Activated CD4-positive, alpha-beta T cell treated with anti-CD3 and anti-CD28 coated beads, Interleukin-2, amount 50 U/mL, for 1 hour (primary cell): ENCODE data around the gene TAF1B.

Experiments
- DNase-seq: peaks from one replicate; pipeline ENCODE4 v3.0.0-alpha.2; 2020

TAF1B gene

GRCh38 chr2:9843229-9844035 lies at the start of gene TAF1B:
TSS of gene TAF1B (plus strand) at chr2:9843474. CDS start at chr2:9843542, 68 bp downstream.
- peak; percentile 68 for DNase-seq

GRCh38 chr2:9793918-9794717 lies 49.2 kb upstream of the TAF1B start:
- DNase-seq = no peak

- no peak for DNase-seq
Measured at GRCh38 chr2:9795071-9795470, 48.2 kb upstream of the TAF1B start.

- DNase-seq = no peak
Measured at GRCh38 chr2:9796056-9797010, 46.9 kb upstream of the TAF1B start.

- DNase-seq = no peak
Measured at GRCh38 chr2:9797086-9797485, 46.2 kb upstream of the TAF1B start.

- no peak for DNase-seq
Measured at GRCh38 chr2:9797681-9798556, 45.4 kb upstream of the TAF1B start.

- DNase-seq = no peak
Measured at GRCh38 chr2:9799011-9799596, 44.2 kb upstream of the TAF1B start.

- peak; percentile 84 for DNase-seq
Measured at GRCh38 chr2:9799729-9800632, 43.3 kb upstream of the TAF1B start.

- no peak for DNase-seq
Measured at GRCh38 chr2:9800639-9800974, 42.7 kb upstream of the TAF1B start.

- peak; percentile 56 for DNase-seq
Measured at GRCh38 chr2:9800975-9801726, 42.1 kb upstream of the TAF1B start.

- no peak for DNase-seq
Measured at GRCh38 chr2:9802576-9802993, 40.7 kb upstream of the TAF1B start.

- DNase-seq = no peak
Measured at GRCh38 chr2:9803023-9803805, 40.1 kb upstream of the TAF1B start.

- DNase-seq = no peak
Measured at GRCh38 chr2:9805435-9806297, 37.6 kb upstream of the TAF1B start.

- DNase-seq = no peak
Measured at GRCh38 chr2:9806298-9806610, 37.0 kb upstream of the TAF1B start.

- no peak for DNase-seq
Measured at GRCh38 chr2:9806656-9807055, 36.6 kb upstream of the TAF1B start.

GRCh38 chr2:9807056-9807455 lies 36.2 kb upstream of the TAF1B start:
- DNase-seq = no peak

- DNase-seq = no peak
Measured at GRCh38 chr2:9807555-9808305, 35.5 kb upstream of the TAF1B start.
